COLO668 (cell line): ENCODE data around the gene SLIT2.

Source experiments
- DNase-seq: peaks from one replicate; lab custom pipeline; 2025; ENCODE audit not compliant: unreplicated experiment; lab: John Stamatoyannopoulos, UW

Gene SLIT2

GRCh38 chr4:20298455-20298854 is 46.8 kb downstream of the SLIT2 start:
- DNase-seq, result no peak

- DNase-seq, result no peak
Measured at GRCh38 chr4:20298986-20299385, 47.3 kb downstream of the SLIT2 start.

GRCh38 chr4:20299515-20299914 is 47.8 kb downstream of the SLIT2 start:
- DNase-seq, result no peak

GRCh38 chr4:20301161-20301560 is 49.5 kb downstream of the SLIT2 start:
- no peak for DNase-seq
